CD14-positive monocyte (primary cell): ENCODE results near the gene PPP1R13B. TPM values are rescaled to one million over a fixed set of nuclear protein-coding genes. Genes with fewer than 3 reads are reported as not detected.

Source experiments
- DNase-seq, 3 donors: peaks; one replicate each; pipeline ENCODE4 v3.0.0-alpha.2; 2011 to 2022
- H2AFZ ChIP-seq: 2 replicates; pipeline ENCODE4 v1.6.0; 2012; ENCODE audit warnings: mild to moderate bottlenecking, low read depth, low read length, inconsistent platforms; ENCODE audit not compliant: insufficient read depth, poor library complexity, severe bottlenecking
- H3K27ac ChIP-seq, 2 donors: 1 replicate in 1 of 2; 2 replicates in 1 of 2; pipeline ENCODE4 v1.5.1; 2012 to 2013; ENCODE audit warnings: low read length in 2 of 2, control low read depth in 1 of 2, inconsistent platforms in 1 of 2, low read depth in 1 of 2, mild to moderate bottlenecking in 1 of 2
- H3K27me3 ChIP-seq, 2 donors: one replicate each; pipeline versions ENCODE4 v1.6.0 to v1.6.1; 2011 to 2013; ENCODE audit warnings: low read length in 2 of 2; ENCODE audit not compliant: control insufficient read depth in 2 of 2, insufficient read depth in 2 of 2
- H3K36me3 ChIP-seq, 2 donors: replicated peaks in 1 of 2; 1 replicate in 1 of 2; 2 replicates in 1 of 2; pipeline versions ENCODE4 v1.5.1 to v1.6.1; 2012 to 2013; ENCODE audit warnings: low read length in 2 of 2, control low read depth in 1 of 2, inconsistent platforms in 1 of 2, mild to moderate bottlenecking in 1 of 2; ENCODE audit not compliant: insufficient read depth in 2 of 2, control insufficient read depth in 1 of 2
- H3K4me1 ChIP-seq, 2 donors: 1 replicate in 1 of 2; 2 replicates in 1 of 2; pipeline versions ENCODE4 v1.5.1 to v1.6.1; 2012 to 2013; ENCODE audit warnings: low read length in 2 of 2, control low read depth in 1 of 2, inconsistent platforms in 1 of 2, mild to moderate bottlenecking in 1 of 2, moderate library complexity in 1 of 2; ENCODE audit not compliant: insufficient read depth in 2 of 2, control insufficient read depth in 1 of 2
- H3K4me2 ChIP-seq: replicated peaks from 2 replicates; pipeline ENCODE3; 2012; ENCODE audit warnings: low read length, moderate library complexity, mild to moderate bottlenecking; ENCODE audit not compliant: poor library complexity, severe bottlenecking; ENCODE audit errors: extremely low read depth
- H3K4me3 ChIP-seq, 3 experiments: fragments of 200-600 bp in 1 of 3; sonication (generic) in 1 of 3; replicated peaks in 1 of 3; 1 replicate in 2 of 3; 2 replicates in 1 of 3; pipeline ENCODE4 v1.5.1; 2011 to 2013; ENCODE audit warnings: low read length in 3 of 3, mild to moderate bottlenecking in 3 of 3, control low read depth in 2 of 3, low read depth in 2 of 3, inconsistent platforms in 1 of 3, moderate library complexity in 1 of 3
- H3K79me2 ChIP-seq: 2 replicates; pipeline ENCODE4 v1.6.0; 2012; ENCODE audit warnings: mild to moderate bottlenecking, control low read depth, inconsistent platforms, low read length, moderate library complexity; ENCODE audit not compliant: insufficient read depth
- H3K9ac ChIP-seq: 2 replicates; pipeline ENCODE4 v1.6.0; 2017; ENCODE audit warnings: low read length, mild to moderate bottlenecking; ENCODE audit not compliant: insufficient read depth, poor library complexity, severe bottlenecking
- H3K9me3 ChIP-seq, 2 donors: replicated peaks in 1 of 2; 1 replicate in 1 of 2; 2 replicates in 1 of 2; pipeline versions ENCODE4 v1.5.1 to v1.6.1; 2012 to 2013; ENCODE audit warnings: low read length in 2 of 2, control low read depth in 1 of 2; ENCODE audit not compliant: control insufficient read depth in 1 of 2, insufficient read depth in 1 of 2
- H4K20me1 ChIP-seq: 2 replicates; pipeline ENCODE4 v1.6.0; 2012; ENCODE audit warnings: mild to moderate bottlenecking, low read length, control low read depth, moderate library complexity; ENCODE audit not compliant: insufficient read depth
- H3K27ac Mint-ChIP-seq, 7 donors: one replicate each; pipeline ENCODE4 v1.8.0; 2020; ENCODE audit warnings: mild to moderate bottlenecking in 7 of 7, mixed read lengths in 7 of 7, moderate library complexity in 6 of 7, inconsistent platforms in 2 of 7
- H3K27me3 Mint-ChIP-seq, 3 donors: one replicate each; pipeline ENCODE4 v1.8.0; 2021 to 2022; ENCODE audit warnings: low read depth in 3 of 3, mild to moderate bottlenecking in 3 of 3, mixed read lengths in 3 of 3, moderate library complexity in 3 of 3, inconsistent platforms in 1 of 3
- H3K36me3 Mint-ChIP-seq, 2 donors: one replicate each; pipeline ENCODE4 v1.8.0; 2020; ENCODE audit warnings: mixed read lengths in 2 of 2, inconsistent platforms in 1 of 2, mild to moderate bottlenecking in 1 of 2
- H3K4me1 Mint-ChIP-seq: one replicate; pipeline ENCODE4 v1.8.0; 2020; ENCODE audit warnings: mild to moderate bottlenecking, mixed read lengths
- H3K4me3 Mint-ChIP-seq, 2 donors: one replicate each; pipeline ENCODE4 v1.8.0; 2020; ENCODE audit warnings: mild to moderate bottlenecking in 2 of 2, mixed read lengths in 2 of 2, moderate library complexity in 1 of 2
- H3K9me3 Mint-ChIP-seq, 7 donors: one replicate each; pipeline ENCODE4 v1.8.0; 2020 to 2022; ENCODE audit warnings: mixed read lengths in 7 of 7, mild to moderate bottlenecking in 6 of 7, moderate library complexity in 6 of 7, inconsistent platforms in 2 of 7
- WGBS: methylation state at CpG from one replicate; pipeline ENCODE4 v1.1.5; 2013; ENCODE audit warnings: missing lambda C conversion rate; ENCODE audit not compliant: insufficient coverage; 5-methylcytosine and 5-hydroxymethylcytosine counted together
- intact Hi-C, 2 donors: fragments of 100-400 bp; cut with micrococcal nuclease; formaldehyde crosslinking; loops; one replicate each; pipeline versions ENCODE4 v1.15.0 to v1.15.1; 2023
- polyA plus RNA-seq, 3 donors: library from polyadenylated mRNA; depleted of rRNA in 1 of 3; unstranded in 2 of 3; stranded (reverse) in 1 of 3; fragments of 300-500 nt in 2 of 3; fragments of >200 nt in 1 of 3; fragmentation: Illumina TruSeq in 2 of 3; gene quantifications; 1 replicate in 2 of 3; 2 replicates in 1 of 3; pipeline ENCODE4 v1.2.3, GENCODE V29; 2012 to 2021
- TF ChIP-seq, protein P1 (sequence below): fragments of 200-600 bp; IDR thresholded peaks from one replicate; pipeline ENCODE4 v1.8.0; 2022; ENCODE audit warnings: antibody characterized with exemption, mild to moderate bottlenecking

The PPP1R13B gene
- polyA plus RNA-seq, 3 donors = 0.48 to 1.1 (median 0.99) TPM

DNA sequence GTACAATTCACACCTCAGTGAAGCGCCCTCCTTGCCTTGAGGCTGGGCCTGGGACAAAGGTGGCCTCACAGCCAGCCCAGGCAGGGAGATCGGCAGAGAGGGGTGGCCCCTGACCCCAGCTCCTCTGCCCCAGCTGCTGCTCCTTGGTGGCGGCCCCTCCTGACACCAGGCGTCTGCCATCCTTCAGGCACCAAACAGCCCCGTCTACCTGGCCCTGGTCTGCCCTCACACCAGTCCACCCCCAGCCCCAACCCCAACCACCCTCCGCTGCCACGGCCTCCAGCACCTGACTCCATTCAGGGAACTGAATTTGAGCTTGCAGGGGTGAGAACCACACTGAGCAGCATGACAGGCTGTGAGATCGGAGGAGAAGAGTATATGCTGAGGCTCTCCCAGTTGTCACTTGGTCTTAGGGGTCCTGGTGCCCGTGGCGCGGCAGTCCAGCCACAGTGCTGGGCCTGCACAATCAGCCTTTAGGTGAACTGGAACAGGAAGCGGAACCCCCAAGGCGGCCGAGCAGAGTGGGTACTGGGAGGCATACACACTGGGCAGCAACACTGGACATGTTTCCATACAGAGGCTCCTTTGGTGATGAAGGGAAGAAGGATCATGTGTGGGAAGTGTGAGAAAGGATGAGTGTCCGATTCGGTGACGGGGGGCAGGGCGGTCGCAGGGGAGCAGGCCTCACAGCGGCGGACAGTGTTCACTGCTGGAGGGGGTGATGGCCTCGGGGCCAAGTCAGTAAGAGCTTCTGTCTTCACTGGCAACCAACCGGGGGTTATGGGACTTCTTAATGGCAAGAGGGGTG is 113.1 kb downstream of the PPP1R13B start:
- 93% methylated on average over 21 of the region's 23 CpGs for WGBS
- TF ChIP-seq, protein P1, sequence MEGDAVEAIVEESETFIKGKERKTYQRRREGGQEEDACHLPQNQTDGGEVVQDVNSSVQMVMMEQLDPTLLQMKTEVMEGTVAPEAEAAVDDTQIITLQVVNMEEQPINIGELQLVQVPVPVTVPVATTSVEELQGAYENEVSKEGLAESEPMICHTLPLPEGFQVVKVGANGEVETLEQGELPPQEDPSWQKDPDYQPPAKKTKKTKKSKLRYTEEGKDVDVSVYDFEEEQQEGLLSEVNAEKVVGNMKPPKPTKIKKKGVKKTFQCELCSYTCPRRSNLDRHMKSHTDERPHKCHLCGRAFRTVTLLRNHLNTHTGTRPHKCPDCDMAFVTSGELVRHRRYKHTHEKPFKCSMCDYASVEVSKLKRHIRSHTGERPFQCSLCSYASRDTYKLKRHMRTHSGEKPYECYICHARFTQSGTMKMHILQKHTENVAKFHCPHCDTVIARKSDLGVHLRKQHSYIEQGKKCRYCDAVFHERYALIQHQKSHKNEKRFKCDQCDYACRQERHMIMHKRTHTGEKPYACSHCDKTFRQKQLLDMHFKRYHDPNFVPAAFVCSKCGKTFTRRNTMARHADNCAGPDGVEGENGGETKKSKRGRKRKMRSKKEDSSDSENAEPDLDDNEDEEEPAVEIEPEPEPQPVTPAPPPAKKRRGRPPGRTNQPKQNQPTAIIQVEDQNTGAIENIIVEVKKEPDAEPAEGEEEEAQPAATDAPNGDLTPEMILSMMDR = no peak

DNA sequence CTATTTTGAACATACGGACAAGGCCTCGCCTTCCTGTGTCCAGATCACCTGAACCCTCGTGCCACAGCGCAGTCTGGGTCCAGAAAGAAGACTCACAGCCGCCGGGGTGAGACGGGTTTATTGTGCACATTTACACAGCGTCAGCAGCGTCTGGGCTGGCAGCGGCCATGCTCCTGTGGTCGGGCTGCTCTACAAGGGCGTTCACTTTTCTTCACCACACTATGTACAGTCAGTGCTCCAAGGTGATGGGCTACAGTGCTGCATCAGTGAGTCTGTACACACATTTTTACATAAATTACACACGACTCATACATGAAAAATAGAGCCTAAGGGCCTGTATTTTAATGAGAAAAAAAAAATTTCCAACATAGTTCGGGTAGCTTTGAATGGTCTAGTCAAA is 113.7 kb downstream of the PPP1R13B start:
- H3K36me3 Mint-ChIP-seq = peaks cover 32 to 54% of the 10 kb centered on the region in 2 donors
- H3K4me1 Mint-ChIP-seq = no peaks in the 10 kb centered on the region
- Histone ChIP-seq H3K4me1 (no peaks in the 10 kb centered on the region), H3K27ac (no peak overlapping the region), H3K9ac (no peak overlapping the region), H3K4me3 (no peak overlapping the region), H4K20me1 (no peaks in the 10 kb centered on the region), H3K9me3 (no peaks in the 10 kb centered on the region), H3K36me3 (peaks cover 38 to 44% of the 10 kb centered on the region in 2 donors), H3K27me3 (no peaks in the 10 kb centered on the region), H3K79me2 (no peaks in the 10 kb centered on the region), H3K4me2 (no peak overlapping the region), H2AFZ (no peak overlapping the region)
- no peak for DNase-seq
- peaks cover 2 to 3% (median 2%) of the 10 kb centered on the region in 3 donors for H3K27me3 Mint-ChIP-seq
- TF ChIP-seq, protein P1 = no peak
- H3K9me3 Mint-ChIP-seq = no peaks in the 10 kb centered on the region
- H3K4me3 Mint-ChIP-seq = no peak overlapping the region
- no peak overlapping the region for H3K27ac Mint-ChIP-seq
- intact Hi-C loops = no loop called here
- 96% methylated on average over 6 of the region's 14 CpGs for whole genome bisulfite sequencing

More for the DNA sequence above, 113.1 kb downstream of the PPP1R13B start:
- Histone ChIP-seq H3K4me1 (no peaks in the 10 kb centered on the region), H3K4me2 (no peak overlapping the region), H3K9me3 (no peaks in the 10 kb centered on the region), H2AFZ (no peak overlapping the region), H3K27me3 (no peaks in the 10 kb centered on the region), H3K27ac (no peak overlapping the region), H4K20me1 (no peaks in the 10 kb centered on the region), H3K9ac (no peak overlapping the region), H3K4me3 (no peak overlapping the region), H3K36me3 (peaks cover 32 to 37% of the 10 kb centered on the region in 2 donors), H3K79me2 (no peaks in the 10 kb centered on the region)
- intact Hi-C loops = no loop called here
- H3K4me3 Mint-ChIP-seq = no peak overlapping the region
- peaks cover 2 to 3% (median 3%) of the 10 kb centered on the region in 3 donors for H3K27me3 Mint-ChIP-seq
- no peaks in the 10 kb centered on the region for H3K9me3 Mint-ChIP-seq
- no peaks in the 10 kb centered on the region for H3K4me1 Mint-ChIP-seq
- no peak overlapping the region for H3K27ac Mint-ChIP-seq
- peaks cover 26 to 48% of the 10 kb centered on the region in 2 donors for H3K36me3 Mint-ChIP-seq
- DNase-seq = no peak
